GM10248 (cell line): Measurements from ENCODE around the gene CLEC14A.

ENCODE experiments used
- CTCF ChIA-PET: fragments of 300-600 bp; sonication (Branson Sonifier 250); formaldehyde crosslinking; extraction: SDS; loops from one replicate; lab custom pipeline; 2021; ENCODE audit warnings: antibody characterized with exemption; lab: Yijun Ruan, JAX
- POLR2A ChIA-PET: fragments of 350-650 bp; sonication (Branson Sonifier 250); formaldehyde crosslinking; extraction: SDS; loops from one replicate; lab custom pipeline; 2020; ENCODE audit warnings: antibody characterized with exemption; lab: Yijun Ruan, JAX
- DNase-seq: peaks from one replicate; pipeline ENCODE4 v3.0.0; 2012; ENCODE audit errors: extremely low spot score
- TF ChIP-seq, protein P1 (sequence below): IDR thresholded peaks from 2 replicates; pipeline ENCODE4 v1.5.1; 2012; ENCODE audit warnings: mild to moderate bottlenecking, low read depth; ENCODE audit errors: extremely low read depth, missing control alignments, control extremely low read depth

Gene CLEC14A

DNA sequence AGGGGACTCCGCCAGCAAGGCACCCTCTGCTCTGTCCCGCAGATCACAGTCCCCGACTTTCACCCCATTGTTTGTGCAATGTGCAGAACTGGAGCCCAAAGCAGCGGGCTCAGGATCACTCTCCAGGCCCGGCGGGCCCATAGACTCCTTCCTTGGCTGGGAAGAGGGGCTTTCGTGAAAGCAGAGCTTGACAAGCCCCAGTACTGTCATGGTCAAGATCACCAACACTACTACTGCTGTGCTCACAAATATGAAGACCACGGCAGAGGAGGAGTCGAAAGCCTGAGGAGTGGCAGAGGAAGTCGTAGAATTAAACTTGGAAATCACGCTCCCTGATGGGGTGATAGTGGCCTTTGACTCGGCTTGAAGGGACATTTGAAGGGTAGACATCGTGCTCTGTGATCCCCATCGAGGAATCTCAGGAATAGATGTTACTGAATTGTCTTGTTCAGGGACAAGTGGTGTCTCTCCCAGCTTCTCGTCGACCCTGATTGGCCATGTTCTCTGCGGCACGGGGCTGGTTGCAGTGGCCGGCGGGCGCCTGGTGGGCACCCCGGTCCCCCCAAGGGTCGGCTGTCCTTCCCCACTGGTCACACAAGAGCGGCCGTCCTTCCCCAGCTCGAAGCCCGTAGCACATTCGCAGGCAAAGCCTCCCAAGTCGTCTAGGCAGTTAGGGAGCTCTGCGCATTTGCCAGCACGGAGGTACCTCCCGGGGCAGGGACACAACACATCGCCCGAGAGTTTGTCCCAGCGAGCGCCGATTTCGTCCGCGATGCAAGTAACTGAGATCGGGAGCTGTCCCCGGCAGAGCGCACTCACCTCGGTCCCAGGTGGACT lies 1.1 kb downstream of the CLEC14A start:
- ChIA-PET POLR2A (no interaction called here), CTCF (no interaction called here)
- DNase-seq, result no peak
- TF ChIP-seq, protein P1, sequence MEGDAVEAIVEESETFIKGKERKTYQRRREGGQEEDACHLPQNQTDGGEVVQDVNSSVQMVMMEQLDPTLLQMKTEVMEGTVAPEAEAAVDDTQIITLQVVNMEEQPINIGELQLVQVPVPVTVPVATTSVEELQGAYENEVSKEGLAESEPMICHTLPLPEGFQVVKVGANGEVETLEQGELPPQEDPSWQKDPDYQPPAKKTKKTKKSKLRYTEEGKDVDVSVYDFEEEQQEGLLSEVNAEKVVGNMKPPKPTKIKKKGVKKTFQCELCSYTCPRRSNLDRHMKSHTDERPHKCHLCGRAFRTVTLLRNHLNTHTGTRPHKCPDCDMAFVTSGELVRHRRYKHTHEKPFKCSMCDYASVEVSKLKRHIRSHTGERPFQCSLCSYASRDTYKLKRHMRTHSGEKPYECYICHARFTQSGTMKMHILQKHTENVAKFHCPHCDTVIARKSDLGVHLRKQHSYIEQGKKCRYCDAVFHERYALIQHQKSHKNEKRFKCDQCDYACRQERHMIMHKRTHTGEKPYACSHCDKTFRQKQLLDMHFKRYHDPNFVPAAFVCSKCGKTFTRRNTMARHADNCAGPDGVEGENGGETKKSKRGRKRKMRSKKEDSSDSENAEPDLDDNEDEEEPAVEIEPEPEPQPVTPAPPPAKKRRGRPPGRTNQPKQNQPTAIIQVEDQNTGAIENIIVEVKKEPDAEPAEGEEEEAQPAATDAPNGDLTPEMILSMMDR, result no peak

DNA sequence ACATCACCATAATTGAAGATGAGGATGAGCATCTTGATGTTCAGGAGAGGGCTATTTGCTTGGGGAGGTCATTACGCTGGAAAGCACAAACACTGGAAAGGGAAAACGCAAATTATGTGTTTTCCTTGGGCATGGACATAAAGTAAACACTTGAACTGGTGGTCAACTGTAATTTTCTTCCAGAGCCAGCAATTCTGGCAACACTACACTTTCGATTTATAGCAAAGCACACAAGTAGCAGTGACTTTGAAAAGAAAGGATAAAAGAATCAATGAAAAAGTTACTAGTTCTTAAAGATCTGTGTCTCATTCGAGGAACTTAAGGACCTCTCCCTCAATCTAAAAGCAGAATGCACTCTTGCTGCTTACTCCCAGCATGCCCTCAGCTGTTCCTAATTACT lies 2.2 kb downstream of the CLEC14A start:
- POLR2A ChIA-PET, result no interaction called here
- TF ChIP-seq, protein P1, result no peak
- DNase-seq, result no peak

DNA sequence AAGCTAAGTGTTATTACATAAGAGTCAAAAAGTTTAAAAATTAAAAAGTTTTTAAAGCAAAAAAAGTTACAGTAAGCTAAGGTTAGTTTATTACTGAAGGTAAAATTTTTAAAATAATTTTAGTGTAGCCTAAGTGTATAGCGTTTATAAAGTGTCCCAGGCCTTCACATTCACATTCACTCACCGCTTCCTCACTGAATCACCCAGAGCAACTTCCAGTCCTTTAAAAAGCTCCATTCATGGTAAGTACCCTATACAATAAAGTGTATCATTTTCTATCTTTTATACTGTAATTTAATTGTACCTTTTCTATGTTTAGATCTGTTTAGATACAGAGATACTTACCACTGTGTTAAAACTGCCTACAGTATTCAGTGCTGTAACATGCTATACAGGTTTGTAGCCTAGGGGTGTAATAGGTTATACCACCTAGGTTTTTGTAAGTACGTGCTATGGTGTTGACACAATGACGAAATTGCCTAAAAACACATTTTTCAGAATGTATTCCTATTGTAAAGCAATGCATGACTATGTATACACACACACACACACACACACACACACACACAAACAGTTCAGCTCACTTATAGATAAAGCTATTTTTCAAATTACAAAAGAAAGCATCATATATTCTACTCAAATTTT lies 3.7 kb downstream of the CLEC14A start:
- POLR2A ChIA-PET, result no interaction called here
- no peak for DNase-seq
- CTCF ChIA-PET, result interaction anchor here (1.2 to 1.4 kb wide), 2 partner anchors 11 to 18 kb away, joined by 3 read pairs; no protein-coding TSS in a partner anchor
- TF ChIP-seq, protein P1, result no peak

More for the DNA sequence above, 2.2 kb downstream of the CLEC14A start:
- CTCF ChIA-PET, result no interaction called here

DNA sequence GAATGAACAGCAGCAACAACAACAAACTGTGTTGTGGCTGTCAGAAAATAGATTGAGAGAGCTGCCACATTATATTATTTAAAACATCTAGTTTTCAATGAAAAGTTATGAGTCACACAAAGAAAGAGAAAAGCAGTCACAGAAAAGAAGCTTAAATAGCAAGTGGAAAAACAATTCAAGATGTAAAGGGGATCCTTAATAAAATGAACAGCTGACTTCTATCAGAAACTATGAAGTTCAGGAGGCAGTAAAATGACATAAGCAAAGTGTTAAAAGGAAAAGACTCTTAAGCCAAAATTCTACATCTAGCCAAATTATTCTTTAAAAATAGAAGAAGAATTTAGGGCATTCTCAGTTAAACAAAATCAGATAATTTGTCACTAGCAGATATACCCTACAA lies 5.6 kb downstream of the CLEC14A start:
- DNase-seq, result no peak
- TF ChIP-seq, protein P1, result no peak
- CTCF ChIA-PET, result interaction anchor here (1.5 to 2.0 kb wide), 2 partner anchors 11 to 21 kb away, joined by 3 to 4 read pairs; no protein-coding TSS in a partner anchor
- POLR2A ChIA-PET, result no interaction called here

DNA sequence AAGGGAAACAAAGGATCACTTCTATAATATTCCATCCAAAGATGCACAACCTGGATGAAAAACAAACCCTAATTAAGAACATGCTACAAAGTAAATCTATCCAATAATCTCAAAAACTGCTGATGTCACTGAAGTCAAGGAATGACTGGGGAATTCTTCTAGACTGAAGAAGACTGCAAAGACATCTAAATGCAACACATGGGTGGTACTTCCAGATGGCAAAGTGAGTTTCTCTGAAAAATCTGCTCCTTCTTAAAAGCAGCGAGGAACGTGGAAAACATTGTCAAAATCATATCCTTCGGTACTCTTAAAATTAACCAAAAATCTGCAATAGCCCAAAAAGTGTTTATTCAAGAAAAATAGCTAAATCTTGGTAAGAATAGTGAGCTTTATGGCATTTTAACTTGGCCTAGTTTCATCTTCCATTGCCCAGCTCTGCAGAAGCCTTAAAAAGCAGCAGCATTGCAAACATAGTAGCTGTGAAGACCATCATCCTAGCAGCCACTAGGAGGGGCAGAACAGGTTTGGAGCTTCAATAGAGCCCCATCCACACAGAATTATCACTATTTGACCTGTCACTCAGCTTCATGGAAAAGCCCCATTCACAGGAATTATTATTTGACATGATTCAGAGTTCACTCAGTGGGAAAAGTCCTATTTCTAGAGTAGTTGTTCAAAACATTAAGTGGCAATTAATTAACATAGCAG lies 7.4 kb downstream of the CLEC14A start:
- TF ChIP-seq, protein P1, result no peak
- ChIA-PET CTCF (no interaction called here), POLR2A (no interaction called here)
- DNase-seq, result no peak

DNA sequence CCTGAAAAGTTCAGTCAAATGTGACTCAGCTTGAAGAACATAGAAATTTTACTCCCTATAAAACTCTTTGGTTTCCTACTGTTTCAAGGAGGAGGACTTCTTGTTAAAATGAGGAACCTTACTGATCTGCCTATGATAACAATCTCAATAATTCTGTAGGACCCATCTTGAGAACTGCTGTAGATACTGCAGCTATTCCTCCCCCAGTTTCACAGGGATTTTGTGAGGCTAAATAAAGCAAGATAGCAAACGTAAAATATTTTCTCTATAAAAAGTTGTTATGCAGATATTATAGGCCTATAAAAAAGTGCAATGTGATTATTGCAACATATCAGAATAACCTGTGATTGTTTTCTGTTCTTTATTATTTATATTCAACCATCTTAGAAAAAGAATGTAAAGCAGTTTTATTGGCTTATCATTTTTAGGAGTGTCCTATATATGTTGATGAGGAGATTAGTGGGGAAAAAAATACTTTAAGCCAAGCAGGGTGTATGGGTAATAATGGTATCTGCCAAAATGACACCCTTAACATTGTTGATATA lies 12.1 kb downstream of the CLEC14A start:
- DNase-seq, result no peak
- CTCF ChIA-PET, result interaction anchor here (1.2 kb wide), 1 partner anchor 21 kb away, joined by 3 read pairs; no protein-coding TSS in a partner anchor
- TF ChIP-seq, protein P1, result no peak
- POLR2A ChIA-PET, result no interaction called here
